ENCODE measurements around the gene ITGB5.

DNA sequence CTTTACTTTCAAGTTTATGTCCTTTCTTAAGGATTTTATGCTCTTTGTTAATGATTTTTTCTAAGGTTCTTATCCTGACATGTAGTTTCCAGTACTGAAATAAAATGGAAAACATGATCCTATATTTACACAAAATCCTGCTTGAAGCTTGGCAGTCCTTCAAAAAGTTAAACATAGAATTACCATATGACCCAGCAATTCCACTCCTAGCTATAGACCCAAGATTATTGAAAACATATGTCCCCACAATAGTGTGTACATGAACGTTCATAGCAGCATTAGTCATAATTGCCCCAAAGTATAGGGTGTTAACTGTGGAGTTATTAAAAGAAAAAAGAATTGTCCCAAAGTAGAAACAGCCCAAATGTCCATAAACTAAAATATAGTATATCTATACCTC is 33.2 kb downstream of the ITGB5 start:
- TF ChIP-seq, protein P1, sequence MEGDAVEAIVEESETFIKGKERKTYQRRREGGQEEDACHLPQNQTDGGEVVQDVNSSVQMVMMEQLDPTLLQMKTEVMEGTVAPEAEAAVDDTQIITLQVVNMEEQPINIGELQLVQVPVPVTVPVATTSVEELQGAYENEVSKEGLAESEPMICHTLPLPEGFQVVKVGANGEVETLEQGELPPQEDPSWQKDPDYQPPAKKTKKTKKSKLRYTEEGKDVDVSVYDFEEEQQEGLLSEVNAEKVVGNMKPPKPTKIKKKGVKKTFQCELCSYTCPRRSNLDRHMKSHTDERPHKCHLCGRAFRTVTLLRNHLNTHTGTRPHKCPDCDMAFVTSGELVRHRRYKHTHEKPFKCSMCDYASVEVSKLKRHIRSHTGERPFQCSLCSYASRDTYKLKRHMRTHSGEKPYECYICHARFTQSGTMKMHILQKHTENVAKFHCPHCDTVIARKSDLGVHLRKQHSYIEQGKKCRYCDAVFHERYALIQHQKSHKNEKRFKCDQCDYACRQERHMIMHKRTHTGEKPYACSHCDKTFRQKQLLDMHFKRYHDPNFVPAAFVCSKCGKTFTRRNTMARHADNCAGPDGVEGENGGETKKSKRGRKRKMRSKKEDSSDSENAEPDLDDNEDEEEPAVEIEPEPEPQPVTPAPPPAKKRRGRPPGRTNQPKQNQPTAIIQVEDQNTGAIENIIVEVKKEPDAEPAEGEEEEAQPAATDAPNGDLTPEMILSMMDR (conservative IDR thresholded peaks at IDR 0.05; ENCODE audit: low read length): no peak
- TF ChIP-seq EZH2phosphoT487 (IDR thresholded peaks at IDR 0.05; ENCODE audit: borderline replicate concordance, low read depth, low read length): no peak
